HL-60 (cell line): ENCODE results near the gene LTA4H.
"Not testable (repeated sequence)": the region's sequence is repeated elsewhere in the genome, so short reads cannot be mapped to it uniquely, and the experiment has no call there.

Experiments used
- DNase-seq, 2 experiments: peaks; one replicate each; pipeline ENCODE4 v3.0.0-alpha.2; 2010 to 2020; ENCODE audit warnings: low read depth in 1 of 2, low spot score in 1 of 2
- H3K27ac ChIP-seq: fragments of 250-450 bp; sonication (Bioruptor Pico); replicated peaks from 2 replicates; pipeline ENCODE4 v1.5.1; 2020; ENCODE audit warnings: mild to moderate bottlenecking, moderate library complexity
- H3K27me3 ChIP-seq: fragments of 250-450 bp; sonication (Bioruptor Pico); 2 replicates; pipeline ENCODE4 v1.5.1; 2021; ENCODE audit warnings: mild to moderate bottlenecking, moderate library complexity; ENCODE audit not compliant: insufficient read depth, poor library complexity, severe bottlenecking
- H3K4me3 ChIP-seq: replicated peaks from 2 replicates; pipeline ENCODE4 v1.5.1; 2011; ENCODE audit warnings: mild to moderate bottlenecking, control low read depth, low read length; ENCODE audit not compliant: insufficient read depth
- CTCF ChIP-seq: IDR thresholded peaks from one replicate; pipeline ENCODE4 v1.5.1; 2011; ENCODE audit warnings: low read length, control low read depth, inconsistent platforms; ENCODE audit not compliant: insufficient read depth
- GABPA ChIP-seq: IDR thresholded peaks from 2 replicates; pipeline ENCODE4 v1.6.1; 2012; ENCODE audit warnings: low read depth
- POLR2AphosphoS5 ChIP-seq: IDR thresholded peaks from 2 replicates; pipeline ENCODE4 v1.6.1; 2012; ENCODE audit warnings: low read depth
- REST ChIP-seq: IDR thresholded peaks from 2 replicates; pipeline ENCODE4 v1.6.1; 2012; ENCODE audit warnings: low read depth; ENCODE audit not compliant: insufficient replicate concordance
- SPI1 ChIP-seq: IDR thresholded peaks from 2 replicates; pipeline ENCODE4 v1.6.1; 2012; ENCODE audit warnings: low read depth, mild to moderate bottlenecking, borderline replicate concordance

LTA4H gene

GRCh38 chr12:96069511-96070231, 34.3 kb upstream of the LTA4H start:
- Histone ChIP-seq H3K27me3 (no peaks in the 10 kb centered on the region), H3K27ac (no peak overlapping the region), H3K4me3 (no peak overlapping the region)
- DNase-seq = no peak
- TF ChIP-seq REST (no peak), POLR2AphosphoS5 (no peak), GABPA (no peak), SPI1 (no peak), CTCF (no peak)

GRCh38 chr12:96068636-96069035, 33.2 kb upstream of the LTA4H start:
- Histone ChIP-seq H3K27me3 (no peaks in the 10 kb centered on the region), H3K4me3 (no peak overlapping the region), H3K27ac (no peak overlapping the region)
- no peak for DNase-seq
- TF ChIP-seq POLR2AphosphoS5 (no peak), GABPA (no peak), CTCF (no peak), REST (no peak), SPI1 (no peak)

GRCh38 chr12:96068111-96068510, 32.7 kb upstream of the LTA4H start:
- Histone ChIP-seq H3K27ac (no peak overlapping the region), H3K27me3 (no peaks in the 10 kb centered on the region), H3K4me3 (no peak overlapping the region)
- DNase-seq = no peak
- TF ChIP-seq GABPA (no peak), SPI1 (no peak)

GRCh38 chr12:96065776-96066175, 30.4 kb upstream of the LTA4H start:
- H3K27me3 ChIP-seq, DNase-seq, H3K4me3 ChIP-seq, H3K27ac ChIP-seq: not testable (repeated sequence)

- H3K4me3 ChIP-seq = no peak overlapping the region
- H3K27ac ChIP-seq = no peak overlapping the region
- no peaks in the 10 kb centered on the region for H3K27me3 ChIP-seq
- TF ChIP-seq SPI1 (no peak), CTCF (no peak), GABPA (no peak), POLR2AphosphoS5 (no peak), REST (no peak)
- DNase-seq = no peak
Observed at GRCh38 chr12:96064966-96065365, 29.6 kb upstream of the LTA4H start.
